SK-N-SH (cell line): ENCODE data around the gene FGF22.

Experiments
- CTCF ChIP-seq: fragments of 200-600 bp; sonication (generic); IDR thresholded peaks from 2 replicates; pipeline ENCODE4 v1.6.1; 2017; ENCODE audit warnings: antibody characterized with exemption, mild to moderate bottlenecking, moderate library complexity
- EZH2phosphoT487 ChIP-seq: fragments of 200-600 bp; sonication (generic); IDR thresholded peaks from 2 replicates; pipeline ENCODE4 v1.6.1; 2017; ENCODE audit warnings: low read depth, mixed run types, mild to moderate bottlenecking, antibody characterized with exemption, moderate library complexity, borderline replicate concordance
- GABPA ChIP-seq: IDR thresholded peaks from 2 replicates; pipeline ENCODE4 v1.4.0; 2012; ENCODE audit warnings: low read depth, mild to moderate bottlenecking
- GATA2 ChIP-seq: sonication (generic); formaldehyde crosslinking; IDR thresholded peaks from 2 replicates; pipeline ENCODE4 v1.5.0; 2020; ENCODE audit warnings: mild to moderate bottlenecking, missing genetic modification reagents
- JUND ChIP-seq: IDR thresholded peaks from 2 replicates; pipeline ENCODE4 v1.4.0; 2012
- MAX ChIP-seq: IDR thresholded peaks from 2 replicates; pipeline ENCODE4 v1.4.0; 2012; ENCODE audit warnings: low read depth
- NRF1 ChIP-seq: IDR thresholded peaks from 2 replicates; pipeline ENCODE4 v1.6.1; 2012; ENCODE audit warnings: low read depth, mild to moderate bottlenecking, low read length
- POLR2AphosphoS5 ChIP-seq: IDR thresholded peaks from 2 replicates; pipeline ENCODE4 v1.6.1; 2012; ENCODE audit warnings: low read depth, low read length
- RAD21 ChIP-seq: IDR thresholded peaks from 2 replicates; pipeline ENCODE4 v1.6.1; 2012; ENCODE audit warnings: mild to moderate bottlenecking, low read length
- RFX5 ChIP-seq: IDR thresholded peaks from 2 replicates; pipeline ENCODE4 v1.6.1; 2012; ENCODE audit warnings: mild to moderate bottlenecking, improper control_type of control experiment, low read length
- SIN3A ChIP-seq: IDR thresholded peaks from 2 replicates; pipeline ENCODE4 v1.6.1; 2012; ENCODE audit warnings: low read depth, mild to moderate bottlenecking, low read length, moderate library complexity, borderline replicate concordance
- TAF1 ChIP-seq: IDR thresholded peaks from 2 replicates; pipeline ENCODE4 v1.6.1; 2012; ENCODE audit warnings: low read depth, mild to moderate bottlenecking, low read length, moderate library complexity, borderline replicate concordance
- YY1 ChIP-seq: IDR thresholded peaks from 2 replicates; pipeline ENCODE4 v1.4.0; 2012; ENCODE audit warnings: low read depth, mild to moderate bottlenecking
- TF ChIP-seq, protein P1 (sequence below): fragments of 150-350 bp; IDR thresholded peaks from 2 replicates; pipeline ENCODE4 v1.6.1; 2017; ENCODE audit warnings: antibody characterized with exemption, low read length, low read depth, borderline replicate concordance

GRCh38 chr19:657611-658010 lies 17.9 kb downstream of the FGF22 start:
- no peak for TF ChIP-seq RFX5
- no peak for TF ChIP-seq EZH2phosphoT487
- TF ChIP-seq, protein P1, sequence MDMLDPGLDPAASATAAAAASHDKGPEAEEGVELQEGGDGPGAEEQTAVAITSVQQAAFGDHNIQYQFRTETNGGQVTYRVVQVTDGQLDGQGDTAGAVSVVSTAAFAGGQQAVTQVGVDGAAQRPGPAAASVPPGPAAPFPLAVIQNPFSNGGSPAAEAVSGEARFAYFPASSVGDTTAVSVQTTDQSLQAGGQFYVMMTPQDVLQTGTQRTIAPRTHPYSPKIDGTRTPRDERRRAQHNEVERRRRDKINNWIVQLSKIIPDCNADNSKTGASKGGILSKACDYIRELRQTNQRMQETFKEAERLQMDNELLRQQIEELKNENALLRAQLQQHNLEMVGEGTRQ, result no peak
- no peak for TF ChIP-seq NRF1
- TF ChIP-seq RAD21, result no peak
- TF ChIP-seq MAX, result no peak
- TF ChIP-seq YY1, result no peak
- no peak for TF ChIP-seq CTCF
- no peak for TF ChIP-seq GABPA
- no peak for TF ChIP-seq POLR2AphosphoS5
- no peak for TF ChIP-seq SIN3A
- no peak for TF ChIP-seq JUND
- TF ChIP-seq GATA2, result no peak
- TF ChIP-seq TAF1, result no peak
